Left lung (tissue), 10 donors: ENCODE results near the gene PRRC2A. TPM values are rescaled to one million over a fixed set of nuclear protein-coding genes. Genes with fewer than 3 reads are reported as not detected.

ENCODE experiments used
- ATAC-seq: fragments of 200-7000 bp; cut with Tn5 transposase; one replicate; pipeline ENCODE4 v1.9.1; 2020; ENCODE audit warnings: moderate library complexity
- DNase-seq, 4 donors: peaks; one replicate each; pipeline ENCODE4 v3.0.0-alpha.2; 2013 to 2020
- H3K27ac ChIP-seq, 2 donors: fragments of 200-600 bp; sonication (generic) in 1 of 2; one replicate each; pipeline versions ENCODE4 v1.5.0 to v1.8.0; 2020 to 2021
- H3K27me3 ChIP-seq, 2 donors: fragments of 200-600 bp; sonication (generic) in 1 of 2; one replicate each; pipeline versions ENCODE4 v1.5.0 to v1.8.0; 2020 to 2021
- H3K36me3 ChIP-seq, 2 donors: fragments of 200-600 bp; sonication (generic) in 1 of 2; one replicate each; pipeline versions ENCODE4 v1.5.0 to v1.8.0; 2020 to 2021
- H3K4me1 ChIP-seq, 2 donors: fragments of 200-600 bp; one replicate each; pipeline ENCODE4 v1.8.0; 2021
- H3K4me3 ChIP-seq, 2 donors: fragments of 200-600 bp; sonication (generic) in 1 of 2; one replicate each; pipeline versions ENCODE4 v1.5.0 to v1.8.0; 2020 to 2021; ENCODE audit warnings: mild to moderate bottlenecking in 1 of 2
- H3K9me3 ChIP-seq, 2 donors: fragments of 200-600 bp; sonication (generic) in 1 of 2; one replicate each; pipeline versions ENCODE4 v1.5.0 to v1.8.0; 2020 to 2021
- CTCF ChIP-seq, 2 donors: fragments of 200-600 bp; sonication (generic) in 1 of 2; IDR thresholded peaks; one replicate each; pipeline versions ENCODE4 v1.5.0 to v1.8.0; 2021; ENCODE audit warnings: antibody characterized with exemption in 2 of 2
- intact Hi-C, 2 donors: fragments of 100-400 bp; cut with DNase I; formaldehyde crosslinking; loops; one replicate each; pipeline versions ENCODE4 v1.11.2 to v1.14.2; 2022
- polyA plus RNA-seq, 6 donors: library from polyadenylated mRNA; unstranded; fragments of 120-200 nt; gene quantifications; one replicate each; pipeline ENCODE4 v1.2.1, GENCODE V29; 2013; ENCODE audit not compliant: insufficient read length in 6 of 6
- total RNA-seq, 2 donors: library from RNA; stranded (reverse); fragmentation: NEBNext Ultra II Directional; extraction: Animal tissue kit (Norgen Biotek cat#: 25700); gene quantifications; one replicate each; pipeline ENCODE4 v1.2.1, GENCODE V29; 2021
- donor health status: DM: no; HTN: yes; CAD: no.
- donor health status: DM: no; HTN: no; CAD: no.

PRRC2A gene
- total and polyA plus RNA-seq, 8 donors, result 130 to 201 (median 164) TPM

DNA sequence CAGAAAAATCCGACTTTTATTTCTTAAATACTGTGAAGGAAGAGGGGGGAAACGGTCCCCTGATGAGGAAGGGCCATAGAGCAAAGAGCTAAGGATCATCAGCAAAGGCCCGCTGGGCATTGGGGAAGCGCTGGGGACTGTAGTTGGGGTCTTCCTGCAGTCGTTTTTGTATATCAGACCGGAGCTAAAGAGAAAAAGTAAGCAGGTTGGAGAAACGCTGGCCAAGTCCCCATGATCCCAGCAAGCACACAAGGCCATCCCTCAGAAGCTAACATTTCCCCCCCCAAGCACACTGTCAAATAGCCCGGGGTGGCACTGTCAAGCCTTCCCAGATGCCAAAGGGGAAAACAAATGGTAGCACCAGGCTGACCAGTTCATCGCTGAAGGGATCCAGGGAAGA is 18.5 kb downstream of the PRRC2A start:
- intact Hi-C loops, result no loop called here
- H3K9me3 ChIP-seq, result no peaks in the 10 kb centered on the region
- TF ChIP-seq CTCF (IDR thresholded peaks at IDR 0.05), result no peak
- no peak overlapping the region for H3K27ac ChIP-seq
- ATAC-seq (no peak), DNase-seq (no peak)
- no peaks in the 10 kb centered on the region for H3K27me3 ChIP-seq
- H3K36me3 ChIP-seq, result peaks cover 0 to 100% of the 10 kb centered on the region in 2 donors
- no peaks in the 10 kb centered on the region for H3K4me1 ChIP-seq
- H3K4me3 ChIP-seq, result no peak overlapping the region

DNA sequence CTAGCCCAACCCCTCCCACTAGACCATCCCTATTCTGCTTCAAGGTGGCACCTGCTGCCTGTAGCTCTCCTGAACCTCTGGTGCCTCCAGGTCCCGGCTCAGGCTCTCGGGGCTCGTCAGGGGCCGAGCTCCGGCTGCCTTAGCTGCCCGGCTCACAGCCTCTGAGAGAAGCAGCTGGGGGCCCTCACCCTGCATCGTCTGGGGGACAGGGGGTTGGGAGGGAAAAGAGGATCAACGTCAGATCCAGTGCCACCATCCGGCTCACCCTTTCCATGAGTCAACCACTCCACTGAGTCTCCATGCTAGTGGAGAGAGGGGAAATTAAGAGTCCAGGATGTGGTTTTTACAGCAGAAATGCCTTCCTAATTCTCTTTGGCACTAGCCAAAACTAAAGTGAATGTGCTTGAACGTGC is 18.9 kb downstream of the PRRC2A start:
- intact Hi-C loops, result no loop called here
- H3K4me3 ChIP-seq, result no peak overlapping the region
- H3K27ac ChIP-seq, result no peak overlapping the region
- H3K36me3 ChIP-seq, result peaks cover 0 to 100% of the 10 kb centered on the region in 2 donors
- ATAC-seq (no peak), DNase-seq (no peak)
- no peaks in the 10 kb centered on the region for H3K9me3 ChIP-seq
- no peaks in the 10 kb centered on the region for H3K27me3 ChIP-seq
- no peaks in the 10 kb centered on the region for H3K4me1 ChIP-seq
- TF ChIP-seq CTCF (IDR thresholded peaks at IDR 0.05), result no peak

GRCh38 chr6:31640612-31641011 is 20.1 kb downstream of the PRRC2A start:
- Histone ChIP-seq H3K27me3 (no peaks in the 10 kb centered on the region), H3K36me3 (peaks cover 0 to 100% of the 10 kb centered on the region in 2 donors)

DNA sequence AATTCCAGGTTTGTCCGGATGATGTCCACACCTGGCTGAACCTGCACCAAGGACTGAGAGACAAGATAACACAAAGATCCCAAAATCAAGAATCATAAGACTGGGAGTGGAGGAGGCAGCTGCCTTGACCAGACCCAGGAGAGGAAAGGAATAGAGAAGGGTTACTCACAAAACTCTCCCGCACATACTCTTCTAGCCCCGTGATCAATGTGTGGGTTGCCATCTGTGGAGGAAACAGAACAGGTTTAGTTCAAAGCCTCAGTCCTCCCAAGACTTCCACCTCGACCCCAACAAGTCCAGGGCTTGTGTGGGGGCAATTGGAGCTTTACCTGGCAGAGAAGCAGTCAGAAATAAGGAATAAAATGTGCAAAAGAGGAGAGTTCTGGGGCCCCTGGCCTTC is 20.9 kb downstream of the PRRC2A start:
- Histone ChIP-seq H3K4me1 (no peaks in the 10 kb centered on the region), H3K36me3 (peaks cover 0 to 100% of the 10 kb centered on the region in 2 donors), H3K27ac (no peak overlapping the region), H3K9me3 (no peaks in the 10 kb centered on the region), H3K4me3 (no peak overlapping the region), H3K27me3 (no peaks in the 10 kb centered on the region)
- no peak for TF ChIP-seq CTCF (IDR thresholded peaks at IDR 0.05)
- ATAC-seq (no peak), DNase-seq (no peak)
- intact Hi-C loops, result no loop called here

More at GRCh38 chr6:31640612-31641011, 20.1 kb downstream of the PRRC2A start:
- DNase-seq (no peak), ATAC-seq (no peak)
- no peak overlapping the region for H3K27ac ChIP-seq
- H3K4me3 ChIP-seq, result no peak overlapping the region
- TF ChIP-seq CTCF (IDR thresholded peaks at IDR 0.05), result no peak
- intact Hi-C loops, result no loop called here
- no peaks in the 10 kb centered on the region for H3K4me1 ChIP-seq
- no peaks in the 10 kb centered on the region for H3K9me3 ChIP-seq

GRCh38 chr6:31642798-31643570 is 22.5 kb downstream of the PRRC2A start:
- H3K27ac ChIP-seq, result no peak overlapping the region
- no peaks in the 10 kb centered on the region for H3K9me3 ChIP-seq
- H3K4me1 ChIP-seq, result no peaks in the 10 kb centered on the region
- H3K4me3 ChIP-seq, result no peak overlapping the region
- intact Hi-C loops, result no loop called here
- no peaks in the 10 kb centered on the region for H3K27me3 ChIP-seq
- no peak for TF ChIP-seq CTCF (IDR thresholded peaks at IDR 0.05)
- DNase-seq (no peak), ATAC-seq (no peak)
- peaks cover 0 to 100% of the 10 kb centered on the region in 2 donors for H3K36me3 ChIP-seq
